Measurements from ENCODE around the gene ASIP.
"Not testable (repeated sequence)": the region's sequence is repeated elsewhere in the genome, so short reads cannot be mapped to it uniquely, and the experiment has no call there.

The ASIP gene

GRCh38 chr20:34242879-34243278 is 1.7 kb downstream of the ASIP start:
- no peak for DNase-seq (ENCODE audit: low read depth, low spot score)

GRCh38 chr20:34243377-34243776 is 2.2 kb downstream of the ASIP start:
- DNase-seq (ENCODE audit: low read depth, low spot score), result no peak

GRCh38 chr20:34246126-34246626 is 5.0 kb downstream of the ASIP start:
- no peak for DNase-seq (ENCODE audit: low read depth, low spot score)

- DNase-seq (ENCODE audit: low read depth, low spot score), result no peak
Measured at GRCh38 chr20:34249291-34249690, 8.1 kb downstream of the ASIP start.

- no peak for DNase-seq (ENCODE audit: low read depth, low spot score)
Measured at GRCh38 chr20:34250005-34250404, 8.8 kb downstream of the ASIP start.

- DNase-seq (ENCODE audit: low read depth, low spot score), result no peak
Measured at GRCh38 chr20:34251619-34252018, 10.4 kb downstream of the ASIP start.

- not testable (repeated sequence) for DNase-seq (ENCODE audit: low read depth, low spot score)
Measured at GRCh38 chr20:34252431-34253086, 11.3 kb downstream of the ASIP start.

GRCh38 chr20:34254979-34255378 is 13.8 kb downstream of the ASIP start:
- no peak for DNase-seq (ENCODE audit: low read depth, low spot score)

GRCh38 chr20:34256629-34257124 is 15.5 kb downstream of the ASIP start:
- no peak for DNase-seq (ENCODE audit: low read depth, low spot score)

- DNase-seq (ENCODE audit: low read depth, low spot score), result no peak
Measured at GRCh38 chr20:34260208-34260942, 19.2 kb downstream of the ASIP start.

- no peak for DNase-seq (ENCODE audit: low read depth, low spot score)
Measured at GRCh38 chr20:34262488-34263288, 21.5 kb downstream of the ASIP start.

GRCh38 chr20:34263468-34263867 is 22.2 kb downstream of the ASIP start:
- not testable (repeated sequence) for DNase-seq (ENCODE audit: low read depth, low spot score)

- DNase-seq (ENCODE audit: low read depth, low spot score), result no peak
Measured at GRCh38 chr20:34264141-34264540, 22.9 kb downstream of the ASIP start.

- no peak for DNase-seq (ENCODE audit: low read depth, low spot score)
Measured at GRCh38 chr20:34268145-34268544, 26.9 kb downstream of the ASIP start.

- DNase-seq (ENCODE audit: low read depth, low spot score), result no peak
Measured at GRCh38 chr20:34268851-34269636, 27.8 kb downstream of the ASIP start.

GRCh38 chr20:34269996-34270627 is 28.9 kb downstream of the ASIP start:
- DNase-seq (ENCODE audit: low read depth, low spot score), result peak; percentile 90

GRCh38 chr20:34271956-34272355 is 30.7 kb downstream of the ASIP start:
- DNase-seq (ENCODE audit: low read depth, low spot score), result no peak

GRCh38 chr20:34274694-34275093 is 33.5 kb downstream of the ASIP start:
- no peak for DNase-seq (ENCODE audit: low read depth, low spot score)

- DNase-seq (ENCODE audit: low read depth, low spot score), result no peak
Measured at GRCh38 chr20:34281177-34281576, 40.0 kb downstream of the ASIP start.

GRCh38 chr20:34282041-34282440 is 40.8 kb downstream of the ASIP start:
- no peak for DNase-seq (ENCODE audit: low read depth, low spot score)

GRCh38 chr20:34283844-34284243 is 42.6 kb downstream of the ASIP start:
- no peak for DNase-seq (ENCODE audit: low read depth, low spot score)
